Tibial nerve (tissue), 4 donors: ENCODE data around the gene TTLL8. TPM values are rescaled to one million over a fixed set of nuclear protein-coding genes. Genes with fewer than 3 reads are reported as not detected.

ENCODE experiments used
- DNase-seq, 2 donors: peaks; one replicate each; pipeline ENCODE4 v3.0.0-alpha.2; 2019; ENCODE audit warnings: low spot score in 2 of 2
- H3K27ac ChIP-seq, 4 donors: fragments of 200-600 bp; sonication (generic) in 3 of 4; one replicate each; pipeline ENCODE4 v1.5.1; 2017 to 2019; ENCODE audit warnings: mild to moderate bottlenecking in 1 of 4
- H3K27me3 ChIP-seq, 2 donors: fragments of 200-600 bp; sonication (generic) in 1 of 2; one replicate each; pipeline versions ENCODE4 v1.5.1 to v1.6.0; 2017 to 2019
- H3K36me3 ChIP-seq, 3 donors: fragments of 200-600 bp; sonication (generic); one replicate each; pipeline ENCODE4 v1.5.1; 2018 to 2019
- H3K4me1 ChIP-seq, 4 donors: fragments of 200-600 bp; sonication (generic) in 3 of 4; one replicate each; pipeline ENCODE4 v1.5.1; 2017 to 2019
- H3K4me3 ChIP-seq, 4 donors: fragments of 200-600 bp; sonication (generic) in 3 of 4; one replicate each; pipeline ENCODE4 v1.5.1; 2017 to 2019; ENCODE audit warnings: mild to moderate bottlenecking in 1 of 4, moderate library complexity in 1 of 4
- H3K9me3 ChIP-seq, 4 donors: fragments of 200-600 bp; sonication (generic) in 3 of 4; one replicate each; pipeline ENCODE4 v1.5.1; 2017 to 2019
- CTCF ChIP-seq, 5 experiments: fragments of 200-600 bp in 3 of 5; fragments of 450-650 bp in 2 of 5; sonication (generic) in 3 of 5; IDR thresholded peaks; one replicate each; pipeline ENCODE4 v1.5.1; 2016 to 2019; ENCODE audit warnings: antibody characterized with exemption in 5 of 5, mild to moderate bottlenecking in 3 of 5, moderate library complexity in 2 of 5
- EP300 ChIP-seq, 2 donors: sonication (generic); formaldehyde crosslinking; IDR thresholded peaks; one replicate each; pipeline ENCODE4 v1.6.1; 2017; ENCODE audit warnings: antibody characterized with exemption in 2 of 2, mild to moderate bottlenecking in 1 of 2
- POLR2A ChIP-seq, 2 donors: fragments of 450-650 bp; IDR thresholded peaks; one replicate each; pipeline ENCODE4 v1.6.1; 2017; ENCODE audit warnings: antibody characterized with exemption in 2 of 2, mild to moderate bottlenecking in 2 of 2, moderate library complexity in 2 of 2
- WGBS, 2 donors: methylation state at CpG; one replicate each; pipeline ENCODE4 v1.1.5; 2018; 5-methylcytosine and 5-hydroxymethylcytosine counted together
- total RNA-seq, 4 donors: library from RNA; depleted of rRNA; stranded (reverse); fragments of >200 nt; gene quantifications; one replicate each; pipeline ENCODE4 v1.1.0, GENCODE V29; 2016

The TTLL8 gene
- total RNA-seq, 4 donors from 2014 or later = not detected

GRCh38 chr22:50032941-50033601 is 25.0 kb downstream of the TTLL8 start:
- DNase-seq = no peak
- H3K27ac ChIP-seq = no peak overlapping the region
- WGBS, 2 donors = 82% methylated on average over 15 to 23 of the region's 23 CpGs
- peaks cover 0 to 3% (median 0%) of the 10 kb centered on the region in 4 donors for H3K9me3 ChIP-seq
- H3K36me3 ChIP-seq = no peaks in the 10 kb centered on the region
- H3K4me3 ChIP-seq = no peak overlapping the region
- TF ChIP-seq POLR2A (IDR thresholded peaks at IDR 0.05) (no peak), EP300 (IDR thresholded peaks at IDR 0.05) (no peak), CTCF (IDR thresholded peaks at IDR 0.05) (no peak)
- H3K27me3 ChIP-seq = peaks cover 0 to 28% of the 10 kb centered on the region in 2 donors
- H3K4me1 ChIP-seq = peaks cover 0 to 12% (median 5%) of the 10 kb centered on the region in 4 donors

GRCh38 chr22:50032109-50032871 is 25.8 kb downstream of the TTLL8 start:
- WGBS, 2 donors = 73 to 79% methylated on average over 6 to 24 of the region's 24 CpGs
- Histone ChIP-seq H3K4me3 (no peak overlapping the region), H3K27ac (no peak overlapping the region), H3K4me1 (peaks cover 0 to 12% (median 5%) of the 10 kb centered on the region in 4 donors), H3K9me3 (no peaks in the 10 kb centered on the region), H3K36me3 (no peaks in the 10 kb centered on the region), H3K27me3 (peaks cover 0 to 36% of the 10 kb centered on the region in 2 donors)
- TF ChIP-seq POLR2A (IDR thresholded peaks at IDR 0.05) (no peak), EP300 (IDR thresholded peaks at IDR 0.05) (no peak), CTCF (IDR thresholded peaks at IDR 0.05) (no peak)
- DNase-seq = no peak

- no peak overlapping the region for H3K27ac ChIP-seq
- WGBS, 2 donors = 87 to 95% methylated on average over 33 to 37 of the region's 49 CpGs
- no peaks in the 10 kb centered on the region for H3K9me3 ChIP-seq
- H3K4me3 ChIP-seq = no peak overlapping the region
- no peak for DNase-seq
- peaks cover 0 to 12% (median 5%) of the 10 kb centered on the region in 4 donors for H3K4me1 ChIP-seq
- H3K36me3 ChIP-seq = no peaks in the 10 kb centered on the region
- TF ChIP-seq POLR2A (IDR thresholded peaks at IDR 0.05) = no peak
- TF ChIP-seq EP300 (IDR thresholded peaks at IDR 0.05) = no peak
- no peak for TF ChIP-seq CTCF (IDR thresholded peaks at IDR 0.05)
- H3K27me3 ChIP-seq = peaks cover 0 to 36% of the 10 kb centered on the region in 2 donors
Measured at GRCh38 chr22:50031189-50032091, 26.7 kb downstream of the TTLL8 start.

GRCh38 chr22:50030297-50031188 is 27.6 kb downstream of the TTLL8 start:
- Histone ChIP-seq H3K4me1 (peaks cover 0 to 12% (median 5%) of the 10 kb centered on the region in 4 donors), H3K4me3 (no peak overlapping the region), H3K36me3 (no peaks in the 10 kb centered on the region), H3K27ac (no peak overlapping the region), H3K9me3 (no peaks in the 10 kb centered on the region), H3K27me3 (peaks cover 0 to 40% of the 10 kb centered on the region in 2 donors)
- DNase-seq = peak; percentile 44 to 52
- TF ChIP-seq POLR2A (IDR thresholded peaks at IDR 0.05) (no peak), CTCF (IDR thresholded peaks at IDR 0.05) (peak; percentile 87 to 97 (median 90))
- WGBS, 2 donors = 26 to 54% methylated on average over 15 to 48 of the region's 52 CpGs
